Measurements from ENCODE around the gene NCK2.

NCK2 gene

GRCh38 chr2:105934467-105934866 is 189.8 kb downstream of the NCK2 start:
- H3K36me3 ChIP-seq (replicated peaks): no peaks in the 10 kb centered on the region
- in situ Hi-C loops (cut with HindIII; ENCODE audit: low pct_ligation_motif_present, low sequenced_read_pairs): no loop called here
- no peak for DNase-seq

DNA sequence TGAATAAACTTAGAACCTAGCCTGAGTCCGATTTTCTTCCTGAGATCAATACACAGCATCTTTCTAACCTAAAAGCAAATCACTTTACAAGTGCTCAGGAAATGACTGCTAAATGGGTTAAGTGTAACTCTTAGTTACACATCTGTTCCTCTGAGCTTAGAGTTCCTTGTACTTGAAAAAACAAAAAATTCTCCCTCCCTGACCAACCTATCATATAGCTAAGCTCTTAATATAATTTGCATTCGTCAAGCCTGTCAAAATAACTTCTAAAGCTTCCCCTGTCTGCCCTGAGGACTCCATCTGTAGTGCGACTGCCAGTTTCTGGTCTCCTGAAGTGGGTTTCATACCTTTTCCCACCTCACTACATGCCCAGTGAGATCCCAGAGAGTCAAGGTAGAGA is 190.4 kb downstream of the NCK2 start:
- Histone ChIP-seq H3K4me3 (ENCODE audit: low read depth, low read length) (no peak overlapping the region), H3K36me3 (replicated peaks) (no peaks in the 10 kb centered on the region), H3K27ac (no peak overlapping the region), H3K27me3 (replicated peaks) (no peaks in the 10 kb centered on the region)
- in situ Hi-C loops (cut with HindIII; ENCODE audit: low pct_ligation_motif_present, low sequenced_read_pairs): no loop called here
- TF ChIP-seq CTCF (IDR thresholded peaks at IDR 0.05; ENCODE audit: low read depth, low read length, missing control alignments): no peak
- DNase-seq: no peak

More at GRCh38 chr2:105934467-105934866, 189.8 kb downstream of the NCK2 start:
- no peak for TF ChIP-seq CTCF (IDR thresholded peaks at IDR 0.05; ENCODE audit: low read depth, low read length, missing control alignments)
- Histone ChIP-seq H3K27me3 (replicated peaks) (no peaks in the 10 kb centered on the region), H3K4me3 (ENCODE audit: low read depth, low read length) (no peak overlapping the region), H3K27ac (no peak overlapping the region)

DNA sequence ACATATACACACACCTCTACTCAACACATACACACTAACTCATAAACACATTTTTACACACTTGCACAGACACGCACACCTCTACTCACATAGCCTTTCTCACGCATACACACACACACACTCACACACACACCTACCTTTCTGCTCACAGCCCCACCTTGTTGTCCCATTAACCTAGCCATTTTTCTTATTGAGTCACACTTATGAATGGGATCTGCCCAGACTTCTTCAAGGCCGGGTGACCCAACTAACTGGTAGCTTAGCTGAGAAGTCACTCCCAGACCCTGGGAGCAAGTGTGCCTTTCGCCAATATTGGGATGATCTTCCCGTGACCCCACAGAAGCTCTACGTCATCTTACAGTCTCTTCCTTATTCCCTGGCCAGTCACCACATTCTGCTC is 192.2 kb downstream of the NCK2 start:
- Histone ChIP-seq H3K36me3 (replicated peaks) (no peaks in the 10 kb centered on the region), H3K27me3 (replicated peaks) (no peaks in the 10 kb centered on the region), H3K4me3 (ENCODE audit: low read depth, low read length) (no peak overlapping the region), H3K27ac (no peak overlapping the region)
- no peak for DNase-seq
- TF ChIP-seq CTCF (IDR thresholded peaks at IDR 0.05; ENCODE audit: low read depth, low read length, missing control alignments): no peak
- in situ Hi-C loops (cut with HindIII; ENCODE audit: low pct_ligation_motif_present, low sequenced_read_pairs): no loop called here

- Histone ChIP-seq H3K4me3 (ENCODE audit: low read depth, low read length) (no peak overlapping the region), H3K27me3 (replicated peaks) (no peaks in the 10 kb centered on the region), H3K27ac (no peak overlapping the region), H3K36me3 (replicated peaks) (no peaks in the 10 kb centered on the region)
- in situ Hi-C loops (cut with HindIII; ENCODE audit: low pct_ligation_motif_present, low sequenced_read_pairs): no loop called here
- no peak for DNase-seq
- TF ChIP-seq CTCF (IDR thresholded peaks at IDR 0.05; ENCODE audit: low read depth, low read length, missing control alignments): no peak
These were observed 192.9 kb downstream of the NCK2 start for GRCh38 chr2:105937498-105938097.

Data from brain microvascular endothelial cell (primary cell).